GM23338 (cell line): Measurements from ENCODE around the gene SHISAL2B. TPM values are rescaled to one million over a fixed set of nuclear protein-coding genes. Genes with fewer than 3 reads are reported as not detected.
A peak's percentile ranks its signal among the peaks of the same experiment; 100 is the strongest.

Experiments used
- ATAC-seq: fragments of 200-7000 bp; cut with Tn5 transposase; 3 replicates; pipeline ENCODE4 v1.9.1; 2020
- DNase-seq: peaks from one replicate; pipeline ENCODE4 v3.0.0-alpha.2; 2015; ENCODE audit warnings: low spot score
- H2AFZ ChIP-seq: fragments of 200-600 bp; sonication (generic); 2 replicates; pipeline ENCODE4 v1.8.0; 2016; ENCODE audit warnings: antibody characterized with exemption, mild to moderate bottlenecking, moderate library complexity
- H3F3A ChIP-seq: fragments of 200-600 bp; sonication (generic); replicated peaks from 2 replicates; pipeline ENCODE4 v1.8.0; 2017; ENCODE audit warnings: antibody characterized with exemption, mixed run types, low read depth
- H3K27ac ChIP-seq: fragments of 200-600 bp; sonication (generic); 2 replicates; pipeline ENCODE4 v1.6.1; 2016; ENCODE audit warnings: low read depth
- H3K27me3 ChIP-seq: fragments of 200-600 bp; sonication (generic); 2 replicates; pipeline ENCODE4 v1.8.0; 2016; ENCODE audit warnings: mild to moderate bottlenecking, mixed run types, moderate library complexity; ENCODE audit not compliant: insufficient read depth
- H3K36me3 ChIP-seq: fragments of 200-600 bp; sonication (generic); 2 replicates; pipeline ENCODE4 v1.8.0; 2016; ENCODE audit warnings: mild to moderate bottlenecking; ENCODE audit not compliant: insufficient read depth
- H3K4me1 ChIP-seq: fragments of 200-600 bp; sonication (generic); 2 replicates; pipeline ENCODE4 v1.8.0; 2016; ENCODE audit warnings: mild to moderate bottlenecking, moderate library complexity; ENCODE audit not compliant: insufficient read depth
- H3K4me2 ChIP-seq: fragments of 200-600 bp; sonication (generic); 2 replicates; pipeline ENCODE4 v1.7.1; 2017; ENCODE audit warnings: mixed run types
- H3K4me3 ChIP-seq: fragments of 200-600 bp; sonication (generic); 2 replicates; pipeline ENCODE4 v1.6.1; 2016; ENCODE audit warnings: mixed run types
- H3K79me2 ChIP-seq: fragments of 200-600 bp; sonication (generic); replicated peaks from 2 replicates; pipeline ENCODE4 v1.8.0; 2017; ENCODE audit warnings: mild to moderate bottlenecking; ENCODE audit not compliant: insufficient read depth
- H3K9me2 ChIP-seq: fragments of 200-600 bp; sonication (generic); 2 replicates; pipeline ENCODE4 v1.8.0; 2017; ENCODE audit not compliant: insufficient read depth
- H4K20me1 ChIP-seq: fragments of 200-600 bp; sonication (generic); replicated peaks from 2 replicates; pipeline ENCODE4 v1.8.0; 2017; ENCODE audit warnings: mild to moderate bottlenecking; ENCODE audit not compliant: insufficient read depth
- H3K27ac Mint-ChIP-seq: 2 replicates; pipeline ENCODE4 v1.8.0; 2020; ENCODE audit warnings: inconsistent platforms, mild to moderate bottlenecking, moderate library complexity, mixed read lengths
- H3K27me3 Mint-ChIP-seq: 3 replicates; pipeline ENCODE4 v1.8.0; 2022; ENCODE audit warnings: low read depth, mild to moderate bottlenecking, moderate library complexity, mixed read lengths, inconsistent platforms; ENCODE audit not compliant: insufficient read depth, poor library complexity
- H3K36me3 Mint-ChIP-seq: 3 replicates; pipeline ENCODE4 v1.8.0; 2021; ENCODE audit warnings: low read depth, mild to moderate bottlenecking, inconsistent platforms, moderate library complexity, mixed read lengths
- H3K4me1 Mint-ChIP-seq: 3 replicates; pipeline ENCODE4 v1.8.0; 2020; ENCODE audit warnings: mild to moderate bottlenecking, inconsistent platforms, mixed read lengths
- H3K4me3 Mint-ChIP-seq: 3 replicates; pipeline ENCODE4 v1.8.0; 2021; ENCODE audit warnings: moderate library complexity, mild to moderate bottlenecking, inconsistent platforms, mixed read lengths
- H3K9me3 Mint-ChIP-seq: 3 replicates; pipeline ENCODE4 v1.8.0; 2020; ENCODE audit warnings: moderate library complexity, mild to moderate bottlenecking, inconsistent platforms, mixed read lengths
- CREB1 ChIP-seq: fragments of 250-450 bp; sonication (Bioruptor Pico); IDR thresholded peaks from 2 replicates; pipeline ENCODE4 v1.5.0; 2020; ENCODE audit warnings: low read depth, mild to moderate bottlenecking, moderate library complexity
- EZH2 ChIP-seq: fragments of 200-600 bp; sonication (generic); IDR thresholded peaks from one replicate; pipeline ENCODE4 v1.8.0; 2017; ENCODE audit warnings: antibody characterized with exemption, mild to moderate bottlenecking, low read depth; ENCODE audit not compliant: unreplicated experiment
- EZH2phosphoT487 ChIP-seq: fragments of 200-600 bp; sonication (generic); IDR thresholded peaks from one replicate; pipeline ENCODE4 v1.8.1; 2018; ENCODE audit warnings: antibody characterized with exemption; ENCODE audit not compliant: unreplicated experiment
- NANOG ChIP-seq: IDR thresholded peaks from 2 replicates; pipeline ENCODE4 v1.6.1; 2016; ENCODE audit warnings: antibody characterized with exemption, borderline replicate concordance
- POLR2AphosphoS5 ChIP-seq: IDR thresholded peaks from 2 replicates; pipeline ENCODE4 v1.6.1; 2016; ENCODE audit warnings: antibody characterized with exemption, low read depth
- REST ChIP-seq: IDR thresholded peaks from one replicate; pipeline ENCODE4 v1.6.1; 2018; ENCODE audit warnings: antibody characterized with exemption; ENCODE audit not compliant: unreplicated experiment
- STAT1 ChIP-seq: IDR thresholded peaks from one replicate; pipeline ENCODE4 v1.6.1; 2016; ENCODE audit warnings: antibody characterized with exemption; ENCODE audit not compliant: unreplicated experiment
- ZNF114 ChIP-seq: fragments of 250-450 bp; sonication (Bioruptor Pico); IDR thresholded peaks from 2 replicates; pipeline ENCODE4 v1.5.0; 2020; ENCODE audit warnings: mild to moderate bottlenecking, moderate library complexity
- ZNF331 ChIP-seq: fragments of 250-450 bp; sonication (Bioruptor Pico); IDR thresholded peaks from 2 replicates; pipeline ENCODE4 v1.5.0; 2020; ENCODE audit warnings: low read depth, mild to moderate bottlenecking, moderate library complexity
- ZNF462 ChIP-seq: fragments of 250-450 bp; sonication (Bioruptor Pico); IDR thresholded peaks from 2 replicates; pipeline ENCODE4 v1.5.0; 2020; ENCODE audit warnings: mild to moderate bottlenecking, moderate library complexity
- polyA plus RNA-seq: library from polyadenylated mRNA; unstranded; fragments of >200 nt; fragmentation: Nextera tagmentation; extraction: Ambion mirVana; gene quantifications from 2 replicates; pipeline ENCODE4 v1.2.1, GENCODE V29; 2016
- total RNA-seq: library from RNA; depleted of rRNA; stranded (reverse); fragments of >200 nt; shearing (Covaris generic); gene quantifications from 2 replicates; pipeline ENCODE4 v1.2.3, GENCODE V29; 2014

The SHISAL2B gene
- total and polyA plus RNA-seq, 2 experiments from 2014 or later, result 12.3 to 21.1 TPM

GRCh38 chr5:64742821-64743220 lies 52.5 kb downstream of the SHISAL2B start (continued):
- no peak for TF ChIP-seq ZNF462 (CRISPR knock-in tag)
- no peak for TF ChIP-seq REST
- no peak for TF ChIP-seq STAT1
- TF ChIP-seq CREB1 (CRISPR knock-in tag), result no peak
- TF ChIP-seq EZH2, result no peak

- Mint-ChIP-seq H3K4me3 (no peak overlapping the region), H3K27ac (peak overlapping the region; percentile 29), H3K27me3 (no peaks in the 10 kb centered on the region), H3K4me1 (peaks cover 15% of the 10 kb centered on the region; the same call in 2 of the 3 replicates), H3K9me3 (no peaks in the 10 kb centered on the region; the same call in 1 of the 3 replicates), H3K36me3 (peaks cover 14% of the 10 kb centered on the region; the same call in 2 of the 3 replicates)
- Histone ChIP-seq H3K79me2 (peaks cover 5% of the 10 kb centered on the region), H3K4me2 (no peak overlapping the region), H3K27ac (peak overlapping the region; percentile 36; the same call in 1 of the 2 replicates), H3K9me2 (no peaks in the 10 kb centered on the region), H3K4me1 (peaks cover 4% of the 10 kb centered on the region; the same call in 1 of the 2 replicates), H2AFZ (no peak overlapping the region), H4K20me1 (0 out of 2 replicates have a peak, but pooled peaks cover 4% of the 10 kb centered on the region), H3K27me3 (no peaks in the 10 kb centered on the region), H3K36me3 (peaks cover 5% of the 10 kb centered on the region; the same call in 1 of the 2 replicates), H3F3A (no peaks in the 10 kb centered on the region), H3K4me3 (no peak overlapping the region)
- DNase-seq, result peak; percentile 45
- ATAC-seq, result peak; percentile 84
- TF ChIP-seq ZNF114 (CRISPR knock-in tag), result no peak
- no peak for TF ChIP-seq REST
- no peak for TF ChIP-seq NANOG
- TF ChIP-seq POLR2AphosphoS5, result no peak
- TF ChIP-seq ZNF331 (CRISPR knock-in tag), result no peak
- no peak for TF ChIP-seq EZH2phosphoT487
- no peak for TF ChIP-seq CREB1 (CRISPR knock-in tag)
Observed at GRCh38 chr5:64744914-64745313, 54.6 kb downstream of the SHISAL2B start.
